ENCODE measurements around the gene NR2F6.

Gene NR2F6

DNA sequence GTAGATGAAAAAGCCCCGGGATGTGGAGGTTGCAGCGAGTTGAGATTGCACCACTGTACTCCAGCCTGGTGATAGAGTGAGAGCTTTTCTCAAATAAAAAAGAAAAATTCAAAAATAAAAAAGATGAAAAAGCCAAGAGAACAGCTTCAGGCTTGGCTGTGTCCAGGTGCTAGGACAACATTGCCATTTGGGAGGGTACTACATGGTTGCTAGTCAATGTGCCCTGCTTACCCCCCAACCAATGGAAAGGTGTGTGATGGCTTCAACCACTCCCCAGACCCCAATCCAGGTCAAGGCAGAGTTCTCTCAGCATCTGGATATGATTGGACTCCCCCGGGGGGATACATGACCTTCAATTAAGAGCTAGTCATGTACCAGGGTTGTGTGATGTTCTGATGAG, 33.7 kb upstream of the NR2F6 start:
- Histone ChIP-seq H3K4me1 (ENCODE audit: control insufficient read depth, insufficient read depth, low read length) (no peaks in the 10 kb centered on the region), H3K27ac (ENCODE audit: extremely low read depth, low read depth, low read length) (no peak overlapping the region), H3K9me3 (ENCODE audit: control insufficient read depth, insufficient read depth, low read depth, low read length) (no peaks in the 10 kb centered on the region), H3K36me3 (ENCODE audit: control insufficient read depth in 2 of 2, insufficient read depth in 1 of 2, low read length in 2 of 2) (peaks cover 12 to 39% of the 10 kb centered on the region in 2 experiments; a peak in 2 of 3 replicates), H3K4me3 (ENCODE audit: low read depth, low read length) (no peak overlapping the region)
- TF ChIP-seq ZNF23 (tag by site-specific recombination; IDR thresholded peaks at IDR 0.05; ENCODE audit: borderline replicate concordance) (no peak), ZFP69B (tag by site-specific recombination; IDR thresholded peaks at IDR 0.05) (no peak), ZNF548 (tag by site-specific recombination; IDR thresholded peaks at IDR 0.05) (no peak), IKZF3 (tag by site-specific recombination; IDR thresholded peaks at IDR 0.05) (no peak), KLF10 (tag by site-specific recombination; IDR thresholded peaks at IDR 0.05) (no peak)
- ChIA-PET POLR2A (interaction anchor here (1.0 to 1.1 kb wide), 2 partner anchors 11 to 12 kb away, joined by 3 to 4 read pairs; partner anchors contain the start of gene BABAM1), CTCF (interaction anchor here (0.6 to 1.8 kb wide), 2 partner anchors 211 to 487 kb away, joined by 4 to 7 read pairs; no protein-coding TSS in a partner anchor)

GRCh38 chr19:17275441-17276175, 29.9 kb upstream of the NR2F6 start:
- ChIA-PET POLR2A (interaction anchor here (2.1 kb wide), 1 partner anchor 9 kb away, joined by 5 read pairs; no protein-coding TSS in a partner anchor), CTCF (no interaction called here)
- Histone ChIP-seq H3K4me1 (ENCODE audit: control insufficient read depth, insufficient read depth, low read length) (no peaks in the 10 kb centered on the region), H3K4me3 (ENCODE audit: low read depth, low read length) (no peak overlapping the region), H3K27ac (ENCODE audit: extremely low read depth, low read depth, low read length) (no peak overlapping the region), H3K36me3 (ENCODE audit: control insufficient read depth in 2 of 2, insufficient read depth in 1 of 2, low read length in 2 of 2) (peaks cover 27 to 65% of the 10 kb centered on the region in 2 experiments), H3K9me3 (ENCODE audit: control insufficient read depth, insufficient read depth, low read depth, low read length) (no peaks in the 10 kb centered on the region)
- no peak for TF ChIP-seq ZBTB17 (tag by site-specific recombination; IDR thresholded peaks at IDR 0.05)
- TF ChIP-seq BCL11A (tag by site-specific recombination; IDR thresholded peaks at IDR 0.05; ENCODE audit: low read depth), result no peak
- TF ChIP-seq, protein P1, sequence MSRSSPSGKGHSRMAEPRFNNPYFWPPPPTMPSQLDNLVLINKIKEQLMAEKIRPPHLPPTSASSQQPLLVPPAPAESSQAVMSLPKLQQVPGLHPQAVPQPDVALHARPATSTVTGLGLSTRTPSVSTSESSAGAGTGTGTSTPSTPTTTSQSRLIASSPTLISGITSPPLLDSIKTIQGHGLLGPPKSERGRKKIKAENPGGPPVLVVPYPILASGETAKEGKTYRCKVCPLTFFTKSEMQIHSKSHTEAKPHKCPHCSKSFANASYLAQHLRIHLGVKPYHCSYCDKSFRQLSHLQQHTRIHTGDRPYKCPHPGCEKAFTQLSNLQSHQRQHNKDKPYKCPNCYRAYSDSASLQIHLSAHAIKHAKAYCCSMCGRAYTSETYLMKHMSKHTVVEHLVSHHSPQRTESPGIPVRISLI (tag by site-specific recombination; IDR thresholded peaks at IDR 0.05), result no peak
- TF ChIP-seq ZNF404 (tag by site-specific recombination; IDR thresholded peaks at IDR 0.05), result no peak
- TF ChIP-seq ZNF354C (tag by site-specific recombination; IDR thresholded peaks at IDR 0.05; ENCODE audit: borderline replicate concordance, low read depth), result no peak
- no peak for TF ChIP-seq ZNF274 (IDR thresholded peaks at IDR 0.05; ENCODE audit: low read length)
- no peak for TF ChIP-seq ZNF274 (tag by site-specific recombination; IDR thresholded peaks at IDR 0.05; ENCODE audit: borderline replicate concordance)
- TF ChIP-seq ZNF292 (tag by site-specific recombination; IDR thresholded peaks at IDR 0.05; ENCODE audit: borderline replicate concordance, low read depth), result no peak
- TF ChIP-seq, protein P2, sequence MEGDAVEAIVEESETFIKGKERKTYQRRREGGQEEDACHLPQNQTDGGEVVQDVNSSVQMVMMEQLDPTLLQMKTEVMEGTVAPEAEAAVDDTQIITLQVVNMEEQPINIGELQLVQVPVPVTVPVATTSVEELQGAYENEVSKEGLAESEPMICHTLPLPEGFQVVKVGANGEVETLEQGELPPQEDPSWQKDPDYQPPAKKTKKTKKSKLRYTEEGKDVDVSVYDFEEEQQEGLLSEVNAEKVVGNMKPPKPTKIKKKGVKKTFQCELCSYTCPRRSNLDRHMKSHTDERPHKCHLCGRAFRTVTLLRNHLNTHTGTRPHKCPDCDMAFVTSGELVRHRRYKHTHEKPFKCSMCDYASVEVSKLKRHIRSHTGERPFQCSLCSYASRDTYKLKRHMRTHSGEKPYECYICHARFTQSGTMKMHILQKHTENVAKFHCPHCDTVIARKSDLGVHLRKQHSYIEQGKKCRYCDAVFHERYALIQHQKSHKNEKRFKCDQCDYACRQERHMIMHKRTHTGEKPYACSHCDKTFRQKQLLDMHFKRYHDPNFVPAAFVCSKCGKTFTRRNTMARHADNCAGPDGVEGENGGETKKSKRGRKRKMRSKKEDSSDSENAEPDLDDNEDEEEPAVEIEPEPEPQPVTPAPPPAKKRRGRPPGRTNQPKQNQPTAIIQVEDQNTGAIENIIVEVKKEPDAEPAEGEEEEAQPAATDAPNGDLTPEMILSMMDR (tag by site-specific recombination; IDR thresholded peaks at IDR 0.05), result no peak
- TF ChIP-seq PRDM10 (tag by site-specific recombination; IDR thresholded peaks at IDR 0.05), result no peak

Data from HEK293 (cell line).